IMR-90 (cell line): ENCODE data around the gene CEP85. TPM values are rescaled to one million over a fixed set of nuclear protein-coding genes. Genes with fewer than 3 reads are reported as not detected.
A peak's percentile ranks its signal among the peaks of the same experiment; 100 is the strongest.

Experiments used
- ATAC-seq: fragments of 200-7000 bp; cut with Tn5 transposase; 2 replicates; pipeline ENCODE4 v1.9.1; 2020; ENCODE audit warnings: low read depth, mild to moderate bottlenecking, moderate library complexity
- BruUV-seq: library from RNA; stranded (reverse); fragments of 400-500 nt; replicated peaks from 2 replicates; lab custom pipeline; 2021; lab: Mats Ljungman, UMichigan
- CTCF ChIA-PET: fragments of 300-600 bp; formaldehyde crosslinking; extraction: SDS; loops from one replicate; lab custom pipeline; 2021; ENCODE audit warnings: antibody characterized with exemption; lab: Yijun Ruan, JAX
- POLR2A ChIA-PET: fragments of 300-600 bp; sonication (Branson Sonifier 250); formaldehyde crosslinking; loops from one replicate; lab custom pipeline; 2022; ENCODE audit warnings: antibody characterized with exemption; ENCODE audit not compliant: unreplicated experiment; lab: Charles Lee
- DNase-seq: peaks from one replicate; pipeline ENCODE4 v3.0.0; 2013
- H2AFZ ChIP-seq: replicated peaks from 2 replicates; pipeline ENCODE3; 2013; ENCODE audit warnings: low read length, mild to moderate bottlenecking; ENCODE audit not compliant: poor library complexity
- H2AK5ac ChIP-seq: 2 replicates; pipeline ENCODE4 v1.6.1; 2013; ENCODE audit warnings: low read depth, low read length, inconsistent platforms
- H2AK9ac ChIP-seq: replicated peaks from 2 replicates; pipeline ENCODE3; 2013; ENCODE audit warnings: mild to moderate bottlenecking, low read depth, low read length, moderate library complexity; ENCODE audit not compliant: poor library complexity
- H2BK120ac ChIP-seq: 2 replicates; pipeline ENCODE4 v1.6.1; 2013; ENCODE audit warnings: low read depth, low read length, inconsistent platforms
- H2BK15ac ChIP-seq: 3 replicates; pipeline ENCODE4 v1.6.1; 2013; ENCODE audit warnings: low read depth, low read length, inconsistent platforms
- H2BK20ac ChIP-seq: 2 replicates; pipeline ENCODE4 v1.6.1; 2013; ENCODE audit warnings: low read depth, mild to moderate bottlenecking, inconsistent platforms, low read length, moderate library complexity
- H2BK5ac ChIP-seq: 2 replicates; pipeline ENCODE4 v1.6.1; 2013; ENCODE audit warnings: mild to moderate bottlenecking, low read depth, low read length, inconsistent platforms; ENCODE audit not compliant: poor library complexity, severe bottlenecking
- H3K14ac ChIP-seq: replicated peaks from 2 replicates; pipeline ENCODE4 v1.6.1; 2013; ENCODE audit warnings: low read depth, low read length, inconsistent platforms
- H3K18ac ChIP-seq: 2 replicates; pipeline ENCODE4 v1.6.1; 2013; ENCODE audit warnings: low read depth, low read length, control low read depth
- H3K23ac ChIP-seq: 2 replicates; pipeline ENCODE4 v1.6.1; 2013; ENCODE audit warnings: low read depth, low read length, inconsistent platforms
- H3K27ac ChIP-seq: 2 replicates; pipeline ENCODE4 v1.5.1; 2013; ENCODE audit warnings: mild to moderate bottlenecking, control low read depth, low read length; ENCODE audit not compliant: insufficient read depth
- H3K27me3 ChIP-seq: 2 replicates; pipeline ENCODE4 v1.6.1; 2013; ENCODE audit warnings: low read length; ENCODE audit not compliant: control insufficient read depth, insufficient read depth
- H3K36me3 ChIP-seq: 2 replicates; pipeline ENCODE4 v1.6.1; 2013; ENCODE audit warnings: low read length, mixed read lengths; ENCODE audit not compliant: control insufficient read depth, insufficient read depth
- H3K4ac ChIP-seq: 2 replicates; pipeline ENCODE4 v1.6.1; 2013; ENCODE audit warnings: low read depth, low read length, inconsistent platforms
- H3K4me1 ChIP-seq: 2 replicates; pipeline ENCODE4 v1.6.1; 2013; ENCODE audit warnings: low read length, mixed read lengths; ENCODE audit not compliant: control insufficient read depth, insufficient read depth
- H3K4me2 ChIP-seq: 2 replicates; pipeline ENCODE4 v1.6.1; 2013; ENCODE audit warnings: low read depth, mild to moderate bottlenecking, control low read depth, low read length, moderate library complexity
- H3K4me3 ChIP-seq: 2 replicates; pipeline ENCODE4 v1.5.1; 2013; ENCODE audit warnings: low read depth, mild to moderate bottlenecking, control low read depth, low read length, moderate library complexity; ENCODE audit not compliant: insufficient read depth
- H3K56ac ChIP-seq: 2 replicates; pipeline ENCODE4 v1.6.1; 2013; ENCODE audit warnings: low read length, inconsistent platforms; ENCODE audit not compliant: insufficient read depth; ENCODE audit errors: extremely low read depth
- H3K79me1 ChIP-seq, 2 experiments: 2 replicates each; pipeline ENCODE4 v1.6.1; 2013; ENCODE audit warnings: low read length in 2 of 2, inconsistent platforms in 1 of 2, low read depth in 1 of 2
- H3K9ac ChIP-seq: 2 replicates; pipeline ENCODE4 v1.6.1; 2013; ENCODE audit warnings: low read depth, low read length, control low read depth
- H3K9me1 ChIP-seq: 2 replicates; pipeline ENCODE4 v1.6.1; 2013; ENCODE audit warnings: low read length, inconsistent platforms; ENCODE audit not compliant: insufficient read depth
- H3K9me3 ChIP-seq: 2 replicates; pipeline ENCODE4 v1.6.1; 2013; ENCODE audit warnings: low read length; ENCODE audit not compliant: control insufficient read depth, insufficient read depth
- H4K20me1 ChIP-seq: 2 replicates; pipeline ENCODE4 v1.6.1; 2013; ENCODE audit warnings: low read length, inconsistent platforms; ENCODE audit not compliant: insufficient read depth
- H4K5ac ChIP-seq: 2 replicates; pipeline ENCODE4 v1.6.1; 2013; ENCODE audit warnings: mild to moderate bottlenecking, low read depth, low read length, control low read depth
- H4K8ac ChIP-seq, 2 experiments: 2 replicates each; pipeline ENCODE4 v1.6.1; 2013; ENCODE audit warnings: low read depth in 2 of 2, low read length in 2 of 2, control low read depth in 1 of 2, inconsistent platforms in 1 of 2
- H4K91ac ChIP-seq: 2 replicates; pipeline ENCODE4 v1.6.1; 2013; ENCODE audit warnings: low read depth, low read length, inconsistent platforms; ENCODE audit not compliant: insufficient read depth
- BHLHE40 ChIP-seq: fragments of 150-350 bp; IDR thresholded peaks from 2 replicates; pipeline ENCODE4 v1.6.1; 2016; ENCODE audit warnings: mild to moderate bottlenecking, low read depth, low read length
- CHD1 ChIP-seq: IDR thresholded peaks from 2 replicates; pipeline ENCODE4 v1.6.1; 2012; ENCODE audit warnings: low read depth, low read length, improper control_type of control experiment
- CTCF ChIP-seq: conservative IDR thresholded peaks from 2 replicates; pipeline ENCODE4 v1.5.1; 2012; ENCODE audit warnings: mild to moderate bottlenecking, low read depth, low read length, improper control_type of control experiment
- FOS ChIP-seq: fragments of 150-350 bp; IDR thresholded peaks from 2 replicates; pipeline ENCODE4 v1.6.1; 2016; ENCODE audit warnings: low read depth, low read length
- MAFK ChIP-seq: IDR thresholded peaks from 2 replicates; pipeline ENCODE4 v1.6.1; 2012; ENCODE audit warnings: low read depth, low read length, improper control_type of control experiment
- MAZ ChIP-seq: IDR thresholded peaks from 2 replicates; pipeline ENCODE4 v1.6.1; 2012; ENCODE audit warnings: low read depth, mild to moderate bottlenecking, low read length, improper control_type of control experiment, moderate library complexity, borderline replicate concordance
- NFE2L2 ChIP-seq: fragments of 150-350 bp; IDR thresholded peaks from 2 replicates; pipeline ENCODE4 v1.6.1; 2016; ENCODE audit warnings: low read depth, mild to moderate bottlenecking, low read length
- POLR2A ChIP-seq: IDR thresholded peaks from 2 replicates; pipeline ENCODE4 v1.6.1; 2012; ENCODE audit warnings: mild to moderate bottlenecking, low read depth, low read length
- RAD21 ChIP-seq: IDR thresholded peaks from 2 replicates; pipeline ENCODE4 v1.6.1; 2012; ENCODE audit warnings: low read length, improper control_type of control experiment
- RCOR1 ChIP-seq: IDR thresholded peaks from 2 replicates; pipeline ENCODE4 v1.6.1; 2012; ENCODE audit warnings: mild to moderate bottlenecking, low read length, improper control_type of control experiment; ENCODE audit not compliant: insufficient replicate concordance
- RFX5 ChIP-seq: IDR thresholded peaks from 2 replicates; pipeline ENCODE4 v1.8.0; 2012; ENCODE audit warnings: low read depth, mild to moderate bottlenecking, low read length, moderate library complexity
- SMC3 ChIP-seq: fragments of 150-350 bp; IDR thresholded peaks from 2 replicates; pipeline ENCODE4 v1.6.1; 2016; ENCODE audit warnings: low read depth, mild to moderate bottlenecking, antibody characterized with exemption, low read length, moderate library complexity
- USF2 ChIP-seq: fragments of 150-350 bp; IDR thresholded peaks from 2 replicates; pipeline ENCODE4 v1.6.1; 2017; ENCODE audit warnings: mild to moderate bottlenecking, antibody characterized with exemption, low read length, low read depth
- WGBS, 2 experiments: methylation state at CpG; one replicate each; pipeline versions ENCODE4 v1.1.5 to v1.1.7; 2013; ENCODE audit warnings: missing lambda C conversion rate in 2 of 2; ENCODE audit not compliant: insufficient read length in 1 of 2; ENCODE audit errors: extremely low coverage in 2 of 2; 5-methylcytosine and 5-hydroxymethylcytosine counted together
- dilution Hi-C: fragments of 300-500 bp; cut with HindIII; formaldehyde crosslinking; loops from one replicate; pipeline ENCODE4 v1.14.3; 2018; ENCODE audit warnings: low sequenced_read_pairs; ENCODE audit not compliant: unreplicated experiment
- in situ Hi-C: fragments of 300-500 bp; cut with MboI; formaldehyde crosslinking; loops from 3 replicates; pipeline ENCODE4 v1.14.3; 2019; ENCODE audit warnings: low sequenced_read_pairs, inconsistent platforms, mixed read lengths
- intact Hi-C: fragments of 100-400 bp; cut with micrococcal nuclease; formaldehyde crosslinking; loops from 2 replicates; pipeline ENCODE4 v1.10.0; 2022
- polyA plus RNA-seq, 3 experiments: library from polyadenylated mRNA; depleted of rRNA; stranded (reverse); fragments of >200 nt; gene quantifications; 2 replicates each; pipeline ENCODE4 v1.2.3, GENCODE V29; 2012; ENCODE audit warnings: low replicate concordance in 1 of 3
- total RNA-seq: library from RNA; depleted of rRNA; stranded (reverse); fragments of >200 nt; gene quantifications from 2 replicates; pipeline ENCODE4 v1.2.3, GENCODE V29; 2012
- TF ChIP-seq, protein P1 (sequence below): fragments of 150-350 bp; IDR thresholded peaks from 2 replicates; pipeline ENCODE4 v1.6.1; 2016; ENCODE audit warnings: low read depth, mild to moderate bottlenecking, low read length, moderate library complexity, borderline replicate concordance

CEP85 gene
- total and polyA plus RNA-seq, 2 of the 4 experiments (the other 2 are of a cell fraction): 11.5 to 11.8 TPM

- Histone ChIP-seq H2BK20ac (no peak within 1 kb of the TSS), H3K9me3 (no peaks in the 10 kb centered on the region), H3K9ac (no peak within 1 kb of the TSS), H3K4me1 (peaks cover 5% of the 10 kb centered on the region), H3K79me1 (no peaks in the 10 kb centered on the region), H4K91ac (no peak within 1 kb of the TSS), H2AK5ac (peak within 1 kb of the TSS; percentile 30; the same call in 1 of the 2 replicates), H3K27ac (no peak within 1 kb of the TSS), H3K36me3 (no peaks in the 10 kb centered on the region), H2AK9ac (no peak within 1 kb of the TSS), H3K14ac (no peak within 1 kb of the TSS), H3K4me2 (no peak within 1 kb of the TSS), H2BK15ac (no peak within 1 kb of the TSS), H4K20me1 (no peaks in the 10 kb centered on the region), H2BK5ac (no peak within 1 kb of the TSS), H2BK120ac (no peak within 1 kb of the TSS), H3K18ac (no peak within 1 kb of the TSS), H3K23ac (no peak within 1 kb of the TSS), H3K4me3 (no peak within 1 kb of the TSS), H3K27me3 (peaks cover 4% of the 10 kb centered on the region; the same call in 1 of the 2 replicates), H4K8ac (no peak within 1 kb of the TSS), H4K5ac (no peak within 1 kb of the TSS), H3K4ac (no peak within 1 kb of the TSS), H3K56ac (no peak within 1 kb of the TSS), H3K9me1 (no peaks in the 10 kb centered on the region), H2AFZ (peak within 1 kb of the TSS; percentile 63)
- POLR2A ChIA-PET: no interaction called here
- in situ Hi-C loops: no loop called here
- dilution Hi-C loops: no loop called here
- 44% methylated on average over 3 of the region's 12 CpGs; no CpG with 5 or more reads in 1 of the 2 experiments for WGBS, 2 experiments
- ATAC-seq: no peak
- CTCF ChIA-PET: interaction anchor here (1.9 kb wide), 1 partner anchor 39 kb away, joined by 5 read pairs; no protein-coding TSS in a partner anchor
- DNase-seq: no peak
- BruUV-seq: no TSS peak
- intact Hi-C loops: no loop called here
- TF ChIP-seq CTCF (no peak), BHLHE40 (no peak), NFE2L2 (no peak), SMC3 (no peak), POLR2A (no peak), RFX5 (no peak), USF2 (no peak), MAFK (no peak), MAZ (no peak), RCOR1 (no peak), RAD21 (no peak), CHD1 (no peak), FOS (no peak)
- TF ChIP-seq, protein P1, sequence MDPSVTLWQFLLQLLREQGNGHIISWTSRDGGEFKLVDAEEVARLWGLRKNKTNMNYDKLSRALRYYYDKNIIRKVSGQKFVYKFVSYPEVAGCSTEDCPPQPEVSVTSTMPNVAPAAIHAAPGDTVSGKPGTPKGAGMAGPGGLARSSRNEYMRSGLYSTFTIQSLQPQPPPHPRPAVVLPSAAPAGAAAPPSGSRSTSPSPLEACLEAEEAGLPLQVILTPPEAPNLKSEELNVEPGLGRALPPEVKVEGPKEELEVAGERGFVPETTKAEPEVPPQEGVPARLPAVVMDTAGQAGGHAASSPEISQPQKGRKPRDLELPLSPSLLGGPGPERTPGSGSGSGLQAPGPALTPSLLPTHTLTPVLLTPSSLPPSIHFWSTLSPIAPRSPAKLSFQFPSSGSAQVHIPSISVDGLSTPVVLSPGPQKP: no peak
Measured at GRCh38 chr1:26317612-26318337, 83.8 kb downstream of the CEP85 start, which contains the start of gene CD52. Gene CD52 (plus strand): TSS chr1:26317958. CDS start chr1:26318018, 60 bp downstream.
